B cell (primary cell): ENCODE data around the gene PCGF3.
A peak's percentile ranks its signal among the peaks of the same experiment; 100 is the strongest.

Source experiments
- EZH2 ChIP-seq: IDR thresholded peaks from 2 replicates; pipeline ENCODE4 v1.6.1; 2012; ENCODE audit warnings: borderline replicate concordance, low read depth, mild to moderate bottlenecking, moderate library complexity, low read length; ENCODE audit not compliant: insufficient read depth, poor library complexity, severe bottlenecking
- TF ChIP-seq, protein P1 (sequence below): fragments of 200-600 bp; IDR thresholded peaks from one replicate; pipeline ENCODE4 v1.8.0; 2022; ENCODE audit warnings: antibody characterized with exemption, mild to moderate bottlenecking

DNA sequence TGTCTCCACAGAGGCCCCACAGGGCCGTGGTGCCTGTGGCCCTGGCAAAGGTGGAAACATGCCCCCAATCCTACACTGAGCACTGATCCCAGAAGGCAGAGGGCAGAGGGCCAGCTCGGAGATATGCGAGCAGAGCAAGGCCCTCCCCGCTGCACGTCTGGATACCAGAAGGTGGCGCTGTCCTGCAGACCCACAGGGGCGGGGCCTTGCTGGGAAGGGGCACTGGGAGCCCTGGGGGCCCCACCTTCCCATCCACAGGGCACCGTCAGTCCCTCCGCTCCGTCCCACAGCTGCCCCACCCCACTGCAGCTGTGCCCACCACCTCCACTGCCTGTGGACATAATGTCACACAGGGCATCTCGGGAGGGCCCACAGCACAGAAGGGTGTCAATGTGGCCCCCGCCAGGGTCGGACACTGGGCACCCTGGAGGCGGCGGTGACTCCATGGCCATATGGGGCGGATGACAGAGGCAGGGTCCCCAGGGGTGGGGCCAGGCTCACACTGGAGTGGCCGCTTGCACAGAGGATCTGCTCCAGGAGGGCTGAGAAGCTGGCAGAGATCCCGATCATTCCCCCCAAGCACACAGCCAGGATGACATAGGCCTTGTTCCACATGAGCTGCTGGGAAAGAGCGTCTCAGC is 21.5 kb upstream of the PCGF3 start:
- TF ChIP-seq EZH2, result no peak
- TF ChIP-seq, protein P1, sequence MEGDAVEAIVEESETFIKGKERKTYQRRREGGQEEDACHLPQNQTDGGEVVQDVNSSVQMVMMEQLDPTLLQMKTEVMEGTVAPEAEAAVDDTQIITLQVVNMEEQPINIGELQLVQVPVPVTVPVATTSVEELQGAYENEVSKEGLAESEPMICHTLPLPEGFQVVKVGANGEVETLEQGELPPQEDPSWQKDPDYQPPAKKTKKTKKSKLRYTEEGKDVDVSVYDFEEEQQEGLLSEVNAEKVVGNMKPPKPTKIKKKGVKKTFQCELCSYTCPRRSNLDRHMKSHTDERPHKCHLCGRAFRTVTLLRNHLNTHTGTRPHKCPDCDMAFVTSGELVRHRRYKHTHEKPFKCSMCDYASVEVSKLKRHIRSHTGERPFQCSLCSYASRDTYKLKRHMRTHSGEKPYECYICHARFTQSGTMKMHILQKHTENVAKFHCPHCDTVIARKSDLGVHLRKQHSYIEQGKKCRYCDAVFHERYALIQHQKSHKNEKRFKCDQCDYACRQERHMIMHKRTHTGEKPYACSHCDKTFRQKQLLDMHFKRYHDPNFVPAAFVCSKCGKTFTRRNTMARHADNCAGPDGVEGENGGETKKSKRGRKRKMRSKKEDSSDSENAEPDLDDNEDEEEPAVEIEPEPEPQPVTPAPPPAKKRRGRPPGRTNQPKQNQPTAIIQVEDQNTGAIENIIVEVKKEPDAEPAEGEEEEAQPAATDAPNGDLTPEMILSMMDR, result peak; percentile 47
